HG03565 (cell line): ENCODE measurements around the gene ZNG1C.
"Not testable (repeated sequence)": the region's sequence is repeated elsewhere in the genome, so short reads cannot be mapped to it uniquely, and the experiment has no call there.

ENCODE experiments used
- ATAC-seq: cut with Tn5 transposase; IDR thresholded peaks from one replicate; pipeline ENCODE4 v1.9.1; 2021; ENCODE audit warnings: mild to moderate bottlenecking, moderate library complexity; ENCODE audit not compliant: unreplicated experiment

The ZNG1C gene

GRCh38 chr9:68342265-68343025, 100.7 kb downstream of the ZNG1C start:
- ATAC-seq: peak; percentile 85

GRCh38 chr9:68343242-68343641, 101.5 kb downstream of the ZNG1C start:
- ATAC-seq: not testable (repeated sequence)

DNA sequence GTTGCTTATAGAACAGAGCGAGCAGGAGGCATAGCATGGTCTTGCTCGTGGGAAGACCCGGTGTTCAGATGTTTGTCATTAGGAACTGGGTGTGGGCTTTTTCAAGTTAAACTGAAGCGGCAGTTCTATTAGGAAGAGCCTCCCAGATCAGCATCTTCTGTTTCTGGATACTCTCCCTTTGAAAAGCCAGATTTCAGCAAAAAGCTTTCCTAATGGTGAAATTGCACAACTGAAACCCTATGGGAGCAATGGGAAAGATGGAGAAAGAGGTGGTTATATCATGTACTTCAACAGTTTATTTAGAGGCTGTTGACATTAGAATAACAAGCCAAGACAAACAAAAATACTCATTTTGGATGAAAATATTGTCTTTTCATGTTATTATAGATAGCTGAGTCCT, 102.2 kb downstream of the ZNG1C start:
- ATAC-seq: not testable (repeated sequence)
